A673 (cell line): Measurements from ENCODE around the gene DGCR8. TPM values are rescaled to one million over a fixed set of nuclear protein-coding genes. Genes with fewer than 3 reads are reported as not detected.

Source experiments
- BruUV-seq: library from RNA; stranded (reverse); fragments of 400-500 nt; replicated peaks from 2 replicates; lab custom pipeline; 2021; lab: Mats Ljungman, UMichigan
- CTCF ChIA-PET: fragments of 300-600 bp; sonication (Branson Sonifier 250); formaldehyde crosslinking; loops from one replicate; lab custom pipeline; 2022; ENCODE audit warnings: antibody characterized with exemption; lab: Charles Lee
- POLR2A ChIA-PET: fragments of 300-600 bp; sonication (Branson Sonifier 250); formaldehyde crosslinking; loops from one replicate; lab custom pipeline; 2022; ENCODE audit warnings: antibody characterized with exemption; ENCODE audit not compliant: low non-redundant PET; lab: Charles Lee
- DNase-seq: peaks from one replicate; pipeline ENCODE4 v3.0.0-alpha.2; 2015; ENCODE audit warnings: low spot score
- H3K27ac ChIP-seq: fragments of 200-600 bp; sonication (generic); 2 replicates; pipeline ENCODE4 v1.5.1; 2016; ENCODE audit warnings: mixed run types, low read depth, mild to moderate bottlenecking, mixed read lengths, antibody characterized with exemption, low read length; ENCODE audit not compliant: poor library complexity, severe bottlenecking
- H3K27me3 ChIP-seq: fragments of 200-600 bp; sonication (generic); replicated peaks from 2 replicates; pipeline ENCODE4 v1.6.1; 2017; ENCODE audit warnings: mixed run types, low read depth, mild to moderate bottlenecking, mixed read lengths, antibody characterized with exemption, low read length; ENCODE audit not compliant: insufficient read depth, poor library complexity
- H3K36me3 ChIP-seq: fragments of 200-600 bp; sonication (generic); 2 replicates; pipeline ENCODE4 v1.6.1; 2016; ENCODE audit warnings: mixed run types, mild to moderate bottlenecking, mixed read lengths, antibody characterized with exemption, low read length; ENCODE audit not compliant: insufficient read depth, poor library complexity, severe bottlenecking
- H3K4me1 ChIP-seq: fragments of 200-600 bp; sonication (generic); 2 replicates; pipeline ENCODE4 v1.6.1; 2017; ENCODE audit warnings: mixed run types, mild to moderate bottlenecking, mixed read lengths, antibody characterized with exemption, low read length; ENCODE audit not compliant: insufficient read depth, poor library complexity, severe bottlenecking
- H3K4me3 ChIP-seq: fragments of 200-600 bp; sonication (generic); 2 replicates; pipeline ENCODE4 v1.5.1; 2016; ENCODE audit warnings: low read depth, mixed run types, mild to moderate bottlenecking, mixed read lengths, low read length; ENCODE audit not compliant: poor library complexity, severe bottlenecking
- H3K9me3 ChIP-seq: fragments of 200-600 bp; sonication (generic); 2 replicates; pipeline ENCODE4 v1.6.1; 2016; ENCODE audit warnings: mixed run types, low read depth, mild to moderate bottlenecking, mixed read lengths, antibody characterized with exemption, low read length; ENCODE audit not compliant: poor library complexity, severe bottlenecking
- EZH2 ChIP-seq: fragments of 200-600 bp; sonication (generic); IDR thresholded peaks from 2 replicates; pipeline ENCODE4 v1.6.1; 2017; ENCODE audit warnings: borderline replicate concordance, low read depth, mild to moderate bottlenecking, mixed read lengths, antibody characterized with exemption, low read length; ENCODE audit not compliant: poor library complexity, severe bottlenecking
- intact Hi-C: fragments of 100-400 bp; cut with micrococcal nuclease; formaldehyde crosslinking; loops from one replicate; pipeline ENCODE4 v1.10.0; 2022; ENCODE audit not compliant: unreplicated experiment
- total RNA-seq: library from RNA; stranded (reverse); gene quantifications from 2 replicates; pipeline ENCODE4 v1.2.3, GENCODE V29; 2021
- TF ChIP-seq, protein P1 (sequence below): fragments of 300-800, 200-600 bp; sonication (generic); conservative IDR thresholded peaks from 2 replicates; pipeline ENCODE4 v1.5.1; 2017; ENCODE audit warnings: low read depth, mild to moderate bottlenecking, antibody characterized with exemption, low read length, moderate library complexity, mixed read lengths

The DGCR8 gene
- total RNA-seq, 1 experiment from 2014 or later, result 63.2 TPM

- peak overlapping the region; percentile 88 for H3K4me3 ChIP-seq
- TF ChIP-seq EZH2, result no peak
- TF ChIP-seq, protein P1, sequence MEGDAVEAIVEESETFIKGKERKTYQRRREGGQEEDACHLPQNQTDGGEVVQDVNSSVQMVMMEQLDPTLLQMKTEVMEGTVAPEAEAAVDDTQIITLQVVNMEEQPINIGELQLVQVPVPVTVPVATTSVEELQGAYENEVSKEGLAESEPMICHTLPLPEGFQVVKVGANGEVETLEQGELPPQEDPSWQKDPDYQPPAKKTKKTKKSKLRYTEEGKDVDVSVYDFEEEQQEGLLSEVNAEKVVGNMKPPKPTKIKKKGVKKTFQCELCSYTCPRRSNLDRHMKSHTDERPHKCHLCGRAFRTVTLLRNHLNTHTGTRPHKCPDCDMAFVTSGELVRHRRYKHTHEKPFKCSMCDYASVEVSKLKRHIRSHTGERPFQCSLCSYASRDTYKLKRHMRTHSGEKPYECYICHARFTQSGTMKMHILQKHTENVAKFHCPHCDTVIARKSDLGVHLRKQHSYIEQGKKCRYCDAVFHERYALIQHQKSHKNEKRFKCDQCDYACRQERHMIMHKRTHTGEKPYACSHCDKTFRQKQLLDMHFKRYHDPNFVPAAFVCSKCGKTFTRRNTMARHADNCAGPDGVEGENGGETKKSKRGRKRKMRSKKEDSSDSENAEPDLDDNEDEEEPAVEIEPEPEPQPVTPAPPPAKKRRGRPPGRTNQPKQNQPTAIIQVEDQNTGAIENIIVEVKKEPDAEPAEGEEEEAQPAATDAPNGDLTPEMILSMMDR, result no peak
- H3K27ac ChIP-seq, result peak overlapping the region; percentile 87
- H3K9me3 ChIP-seq, result no peaks in the 10 kb centered on the region
- peaks cover 5% of the 10 kb centered on the region for H3K4me1 ChIP-seq
- no peak for DNase-seq
- ChIA-PET CTCF (no interaction called here), POLR2A (no interaction called here)
- no TSS peak for BruUV-seq
- peaks cover 28% of the 10 kb centered on the region for H3K36me3 ChIP-seq
- intact Hi-C loops, result no loop called here
- H3K27me3 ChIP-seq, result no peaks in the 10 kb centered on the region
These were observed 50.3 kb downstream of the DGCR8 start for GRCh38 chr22:20130319-20130718.

- no peaks in the 10 kb centered on the region for H3K27me3 ChIP-seq
- intact Hi-C loops, result no loop called here
- H3K36me3 ChIP-seq, result peaks cover 21% of the 10 kb centered on the region
- no TSS peak for BruUV-seq
- peak overlapping the region; percentile 88 for H3K4me3 ChIP-seq
- H3K27ac ChIP-seq, result peak overlapping the region; percentile 87
- peak; percentile 82 for DNase-seq
- peaks cover 5% of the 10 kb centered on the region for H3K4me1 ChIP-seq
- no peaks in the 10 kb centered on the region for H3K9me3 ChIP-seq
- no peak for TF ChIP-seq EZH2
- CTCF ChIA-PET, result no interaction called here
- POLR2A ChIA-PET, result no interaction called here
These were observed 50.9 kb downstream of the DGCR8 start for GRCh38 chr22:20130731-20131596.

- H3K4me1 ChIP-seq, result peaks cover 5% of the 10 kb centered on the region
- ChIA-PET POLR2A (no interaction called here), CTCF (no interaction called here)
- DNase-seq, result peak; percentile 37
- no peaks in the 10 kb centered on the region for H3K27me3 ChIP-seq
- no peak for TF ChIP-seq EZH2
- TF ChIP-seq, protein P1, result no peak
- peaks cover 16% of the 10 kb centered on the region for H3K36me3 ChIP-seq
- peak within 1 kb of the TSS; percentile 88 for H3K4me3 ChIP-seq
- no TSS peak for BruUV-seq
- intact Hi-C loops, result no loop called here
- H3K9me3 ChIP-seq, result no peaks in the 10 kb centered on the region
- peak within 1 kb of the TSS; percentile 87 for H3K27ac ChIP-seq
These were observed 51.5 kb downstream of the DGCR8 start, which contains the start of gene ZDHHC8 for GRCh38 chr22:20131597-20131858. Gene ZDHHC8, plus strand, starts transcription at chr22:20131804. Its CDS starts 144 bp downstream, at chr22:20131948.
